GM19351 (cell line): ENCODE measurements around the gene CCT7.
"Not testable (repeated sequence)": the region's sequence is repeated elsewhere in the genome, so short reads cannot be mapped to it uniquely, and the experiment has no call there.

Experiments
- ATAC-seq: cut with Tn5 transposase; IDR thresholded peaks from one replicate; pipeline ENCODE4 v1.9.1; 2021; ENCODE audit warnings: mild to moderate bottlenecking, moderate library complexity; ENCODE audit not compliant: unreplicated experiment

Gene CCT7

DNA sequence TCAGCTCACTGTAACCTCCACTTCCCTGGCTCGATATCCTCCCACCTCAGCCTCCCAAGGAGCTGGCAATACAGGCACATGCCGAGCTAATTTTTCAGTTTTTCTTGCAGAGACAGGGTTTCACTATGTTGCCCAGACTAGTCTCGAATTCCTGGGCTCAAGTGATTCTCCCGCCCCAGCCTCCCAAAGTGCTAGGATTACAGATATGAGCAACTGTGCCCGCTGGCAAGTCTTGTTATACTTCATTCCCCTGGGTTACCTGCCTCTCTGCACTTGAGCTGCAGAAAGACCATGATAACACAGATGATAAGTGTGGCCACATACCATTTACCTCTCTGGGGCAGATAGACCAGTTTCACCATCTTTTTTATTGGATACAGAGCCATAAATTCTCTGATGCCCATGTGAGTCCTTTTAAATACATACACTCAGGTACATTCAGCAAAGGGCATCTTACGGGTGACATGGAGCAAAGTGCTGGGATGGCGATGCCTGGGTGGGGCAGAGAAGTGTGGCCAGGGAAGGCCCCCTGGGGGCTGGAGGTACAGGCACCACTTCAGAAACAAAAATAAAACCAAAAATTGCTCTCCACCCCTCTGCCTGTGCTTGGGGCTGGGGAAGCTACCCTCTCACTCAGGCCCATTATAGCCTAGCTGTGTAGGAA, 20.4 kb downstream of the CCT7 start:
- ATAC-seq = no peak

DNA sequence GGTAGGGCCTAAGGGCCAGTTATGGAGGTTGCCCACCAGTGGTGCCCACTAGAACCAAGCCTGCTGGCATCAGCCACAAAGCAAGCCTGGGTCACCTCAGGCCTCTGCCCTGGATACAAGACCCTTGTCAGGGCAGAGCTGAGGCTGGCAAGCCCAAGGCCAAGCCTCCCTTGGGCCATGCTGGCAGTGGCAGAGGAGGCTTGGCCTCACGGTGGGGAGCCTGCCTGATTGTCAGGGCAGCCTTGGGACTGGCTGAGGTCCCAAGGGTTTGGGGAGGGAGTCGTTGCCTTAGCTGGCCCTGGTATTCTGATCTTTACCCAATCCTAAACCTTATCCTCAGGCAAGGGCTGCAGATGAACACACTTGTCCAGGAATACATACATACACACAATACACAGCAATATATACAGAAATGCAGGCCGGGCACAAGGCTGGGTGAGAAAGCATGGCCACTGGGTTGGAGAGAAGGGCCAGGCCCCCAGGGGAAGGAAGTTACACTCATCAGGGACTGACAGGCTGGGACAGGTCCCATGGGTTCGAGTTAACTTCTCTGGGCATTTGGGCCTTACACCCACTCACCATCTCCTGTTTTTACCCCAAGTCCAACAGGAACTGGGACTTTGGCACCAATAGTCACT, 21.0 kb downstream of the CCT7 start:
- ATAC-seq = no peak

DNA sequence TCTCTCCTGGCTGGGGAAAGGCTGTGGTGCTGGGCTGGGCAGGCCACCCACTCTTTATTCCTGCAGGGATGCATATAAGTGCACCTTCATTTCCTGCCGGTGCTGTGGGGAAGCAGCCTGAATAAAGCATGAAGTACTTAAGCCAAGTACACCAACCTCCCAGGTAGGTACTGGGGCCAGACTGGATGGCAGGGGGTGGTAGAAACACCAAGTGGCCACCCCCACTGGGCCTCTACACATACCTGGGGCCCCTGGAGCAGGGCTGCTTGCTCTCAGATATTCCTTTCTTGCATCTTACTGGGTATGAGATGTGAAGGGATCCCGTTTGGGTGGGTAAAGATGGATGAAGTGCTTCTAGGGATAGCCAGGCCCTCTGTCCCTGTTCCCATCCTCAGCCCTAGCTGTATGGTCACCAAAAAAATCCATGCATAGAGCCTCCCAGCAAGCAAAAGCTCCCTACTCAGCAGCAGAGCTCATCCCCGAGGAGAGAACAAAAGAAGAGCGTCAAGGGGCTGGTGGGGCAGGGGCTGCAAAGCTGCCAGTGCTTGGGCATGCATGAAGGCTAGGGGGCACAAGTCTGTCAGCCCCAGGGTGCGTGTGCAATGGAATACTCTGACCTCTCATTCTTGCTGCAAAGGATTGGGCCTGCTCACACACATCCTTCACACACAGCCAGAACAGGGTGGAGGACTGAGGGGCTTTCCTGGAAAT, 22.0 kb downstream of the CCT7 start:
- ATAC-seq = no peak

DNA sequence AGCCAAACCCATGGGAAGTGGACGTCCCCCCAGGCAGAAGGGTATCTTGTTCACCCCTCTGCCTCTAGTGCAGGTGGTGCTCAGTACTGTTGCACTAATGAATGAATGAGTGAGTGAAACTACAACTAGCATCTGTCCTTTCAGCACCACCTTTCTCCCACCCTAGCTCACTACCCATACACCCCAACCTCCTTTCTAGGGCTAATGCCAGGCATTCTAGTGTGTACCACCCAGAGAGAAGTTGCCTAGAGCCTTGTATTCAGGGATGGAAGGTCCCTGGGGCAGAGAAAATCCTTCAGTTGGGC, 22.5 kb downstream of the CCT7 start:
- ATAC-seq = no peak

DNA sequence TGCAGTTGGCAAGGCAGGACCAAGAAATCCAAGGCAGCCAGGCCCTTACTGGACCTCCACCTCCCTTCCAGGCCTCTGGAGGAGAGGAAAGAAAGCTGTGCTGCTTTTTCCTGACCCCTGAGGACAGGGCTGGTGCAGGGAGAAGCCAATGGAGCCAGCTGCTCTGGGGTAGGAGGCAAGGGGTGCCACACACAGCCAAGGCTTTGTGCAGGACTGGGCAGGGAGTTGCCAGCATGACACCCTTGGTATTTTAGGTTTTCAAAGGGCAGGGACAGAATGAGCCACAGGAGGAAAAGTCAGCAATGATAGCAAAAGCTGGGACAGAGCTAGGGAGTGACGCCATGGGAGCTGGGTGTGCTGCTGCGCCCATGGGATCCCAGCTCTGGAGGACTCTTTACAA, 22.9 kb downstream of the CCT7 start:
- no peak for ATAC-seq

DNA sequence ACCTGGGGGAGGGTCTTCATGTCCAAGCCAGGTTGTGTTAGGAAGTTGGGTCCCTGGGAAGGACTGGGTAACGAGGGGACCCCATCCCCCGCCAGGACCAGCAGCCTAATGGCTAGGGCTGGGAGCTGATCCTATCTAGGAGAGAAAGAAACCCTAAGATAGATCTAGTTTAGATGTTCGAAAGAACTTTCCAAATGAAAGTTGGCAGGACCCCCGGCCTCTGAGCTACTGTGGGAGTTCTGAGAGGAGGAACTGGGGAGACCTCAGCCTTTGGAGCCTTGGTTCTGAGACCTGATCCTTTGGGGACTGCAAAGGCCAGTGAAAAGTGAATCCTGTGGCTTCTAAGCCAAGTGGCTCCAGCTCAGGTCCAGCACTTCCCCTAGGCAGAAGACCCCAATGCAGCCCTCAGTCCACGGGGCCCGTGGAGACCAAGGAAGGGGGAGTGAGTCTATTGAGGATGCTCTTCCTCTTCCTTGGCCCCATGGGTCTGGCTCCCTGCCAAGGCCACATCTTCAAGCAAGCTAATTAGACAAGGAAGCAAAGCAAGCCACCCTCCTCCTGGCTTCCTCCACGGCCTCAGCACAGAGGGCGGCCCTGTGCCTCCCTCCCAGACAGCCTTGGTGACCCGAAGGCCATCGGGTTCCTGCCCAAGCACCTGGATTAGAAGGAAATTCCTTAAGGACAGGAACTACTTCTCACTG, 23.5 kb downstream of the CCT7 start:
- ATAC-seq = no peak

DNA sequence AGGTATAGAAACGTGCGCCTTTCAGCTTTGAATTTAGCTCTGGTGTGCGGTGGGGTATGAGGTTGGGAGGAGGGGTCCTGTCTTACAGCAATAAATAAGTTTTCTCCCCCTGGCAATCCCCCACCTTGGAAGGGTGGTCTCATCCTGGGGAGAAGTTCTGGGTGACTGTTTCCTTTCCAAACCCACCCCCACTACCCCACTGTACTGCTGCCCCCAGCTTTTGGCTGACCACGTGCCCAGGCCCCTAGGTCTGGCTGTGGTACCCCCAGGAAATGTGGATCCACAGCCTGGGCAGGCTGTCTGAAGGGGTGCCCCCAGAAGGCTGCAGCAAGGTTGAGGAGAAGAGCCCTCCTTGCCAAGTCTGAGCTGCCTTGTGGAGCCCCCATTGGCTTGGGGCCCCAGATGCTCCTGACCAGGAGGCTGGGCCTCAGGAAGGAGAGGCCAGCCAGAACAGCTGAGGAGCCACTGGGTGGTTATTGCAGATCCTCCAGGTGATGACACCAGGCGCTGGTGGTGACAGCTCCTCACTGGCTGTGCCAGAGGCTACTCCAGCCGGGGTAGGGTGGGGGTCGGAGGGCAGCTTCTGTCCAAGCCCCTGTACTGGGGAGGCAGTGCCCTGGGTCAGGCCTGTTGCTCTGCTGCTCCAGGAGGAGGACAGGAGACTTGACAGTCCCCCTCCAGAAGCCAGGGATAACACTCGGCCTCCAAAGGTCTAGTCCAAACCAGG, 24.2 kb downstream of the CCT7 start:
- ATAC-seq = no peak

DNA sequence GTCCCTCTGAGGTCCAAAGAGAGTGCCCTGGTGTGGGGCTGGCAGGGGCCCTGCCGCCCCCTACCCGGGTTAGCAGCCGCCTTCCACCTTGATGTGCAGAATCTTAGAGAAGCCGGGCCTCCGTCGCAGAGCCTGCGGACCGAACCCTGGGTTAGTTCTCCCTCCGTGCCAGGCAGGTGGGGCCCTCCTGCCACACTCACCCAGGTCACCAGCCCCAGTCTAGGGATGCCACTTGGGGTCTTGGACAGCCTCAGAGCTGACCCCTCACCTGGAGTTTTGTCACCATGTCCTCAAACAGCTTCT, 24.8 kb downstream of the CCT7 start:
- no peak for ATAC-seq

DNA sequence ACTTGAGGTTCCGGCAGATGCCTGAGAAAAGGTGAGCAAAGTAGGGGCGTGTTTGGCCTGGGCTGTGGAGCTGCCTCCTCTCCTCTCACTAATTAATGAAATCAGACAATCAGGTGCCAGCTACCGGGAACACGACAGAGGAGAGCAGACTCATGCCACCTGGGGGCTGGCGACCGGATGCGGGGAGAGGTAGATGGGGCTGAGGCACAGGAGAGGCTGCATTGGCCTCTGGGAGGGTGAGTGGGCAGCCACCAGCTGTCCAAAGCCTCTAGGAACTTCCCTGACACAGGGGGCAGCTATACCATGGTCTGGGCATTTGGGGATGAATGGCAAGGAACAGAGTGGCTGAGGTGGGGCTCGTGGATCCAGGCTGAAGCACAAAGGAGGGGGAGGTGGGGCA, 25.2 kb downstream of the CCT7 start:
- ATAC-seq = no peak

DNA sequence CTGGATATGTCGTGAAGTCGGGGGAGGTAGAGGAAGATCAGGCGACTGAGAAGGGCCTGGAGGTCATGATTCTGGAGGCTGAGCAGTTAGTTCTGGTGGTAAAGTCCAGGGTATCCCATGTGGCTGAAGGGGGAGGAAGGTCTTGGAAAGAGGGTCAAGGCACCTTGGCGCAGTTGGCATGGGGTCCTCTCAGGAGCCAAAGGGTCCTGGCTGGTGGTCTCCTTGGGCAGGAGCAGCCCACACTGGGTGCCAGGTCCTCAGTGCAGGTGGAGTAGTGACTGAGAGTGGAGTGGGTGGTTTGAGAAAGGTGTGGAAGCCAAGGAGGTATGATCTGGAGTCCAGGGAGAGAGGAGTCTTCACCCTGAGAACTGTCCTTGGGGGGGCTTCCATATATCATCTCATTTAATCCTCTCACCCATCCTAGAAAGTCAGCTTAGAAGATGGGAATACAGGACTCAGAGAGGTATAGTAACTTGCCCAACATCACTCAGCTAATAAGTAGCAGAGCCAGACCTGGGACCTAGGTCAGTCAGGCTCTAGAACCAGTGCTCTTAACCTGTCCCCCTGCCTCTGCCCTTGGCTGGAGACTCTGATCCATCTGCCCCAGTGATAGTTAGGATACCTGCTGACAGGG, 25.7 kb downstream of the CCT7 start:
- ATAC-seq = no peak

DNA sequence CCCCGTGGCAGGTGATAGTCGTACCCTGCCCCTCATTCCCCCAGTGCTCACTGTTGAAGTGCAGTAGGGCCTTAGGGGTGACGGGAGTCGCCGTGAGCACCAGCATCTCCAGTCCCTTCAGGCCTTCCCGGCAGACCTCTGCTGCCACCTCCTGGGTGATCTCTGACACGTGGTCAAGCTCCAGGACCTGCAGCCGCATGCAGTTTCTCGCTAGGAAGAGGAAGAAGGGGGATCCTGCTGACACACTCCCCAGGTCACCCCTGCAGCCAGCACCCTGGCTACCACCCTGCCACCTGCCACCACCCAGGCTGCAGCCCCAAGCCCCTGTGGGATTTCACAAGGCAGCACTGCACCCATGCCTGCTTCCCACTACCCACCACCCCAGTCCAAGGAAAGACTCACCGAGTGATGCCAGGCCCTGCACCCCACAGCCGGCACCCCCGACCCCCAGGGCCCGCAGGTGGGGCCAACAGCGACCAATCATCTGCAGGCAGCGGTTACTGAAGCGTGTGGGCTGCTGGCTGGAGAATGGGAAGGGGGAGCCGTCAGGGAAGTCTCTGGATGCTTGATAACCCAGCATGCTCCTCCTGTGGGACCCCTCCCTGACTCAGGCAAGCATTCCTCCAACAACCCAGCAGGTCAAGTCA, 26.4 kb downstream of the CCT7 start:
- no peak for ATAC-seq

DNA sequence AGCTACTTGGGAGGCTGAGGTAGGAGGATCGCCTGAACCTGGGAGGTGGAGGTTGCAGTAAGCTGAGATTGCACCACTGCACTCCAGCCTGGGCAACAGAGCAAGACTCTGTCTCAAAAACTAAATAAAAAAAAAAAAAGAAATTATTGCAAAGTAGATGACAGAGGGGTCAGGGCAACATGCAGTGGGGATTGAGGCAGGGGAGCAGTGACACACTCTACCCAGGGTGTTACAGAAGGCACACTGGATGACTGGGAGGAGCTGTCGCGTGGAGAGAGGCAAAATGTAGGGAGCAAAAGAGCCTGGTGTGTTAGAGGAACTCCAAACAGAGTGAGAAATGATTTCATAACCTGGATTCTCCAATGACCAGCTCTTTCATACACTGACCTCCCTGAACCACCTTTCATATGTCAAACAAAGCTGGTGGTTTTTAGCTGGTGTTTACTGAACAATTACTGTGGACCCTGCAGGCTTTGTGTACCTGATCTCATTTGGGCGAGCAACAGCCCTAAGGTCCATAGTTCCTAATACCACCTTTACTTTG, 28.1 kb downstream of the CCT7 start:
- no peak for ATAC-seq

DNA sequence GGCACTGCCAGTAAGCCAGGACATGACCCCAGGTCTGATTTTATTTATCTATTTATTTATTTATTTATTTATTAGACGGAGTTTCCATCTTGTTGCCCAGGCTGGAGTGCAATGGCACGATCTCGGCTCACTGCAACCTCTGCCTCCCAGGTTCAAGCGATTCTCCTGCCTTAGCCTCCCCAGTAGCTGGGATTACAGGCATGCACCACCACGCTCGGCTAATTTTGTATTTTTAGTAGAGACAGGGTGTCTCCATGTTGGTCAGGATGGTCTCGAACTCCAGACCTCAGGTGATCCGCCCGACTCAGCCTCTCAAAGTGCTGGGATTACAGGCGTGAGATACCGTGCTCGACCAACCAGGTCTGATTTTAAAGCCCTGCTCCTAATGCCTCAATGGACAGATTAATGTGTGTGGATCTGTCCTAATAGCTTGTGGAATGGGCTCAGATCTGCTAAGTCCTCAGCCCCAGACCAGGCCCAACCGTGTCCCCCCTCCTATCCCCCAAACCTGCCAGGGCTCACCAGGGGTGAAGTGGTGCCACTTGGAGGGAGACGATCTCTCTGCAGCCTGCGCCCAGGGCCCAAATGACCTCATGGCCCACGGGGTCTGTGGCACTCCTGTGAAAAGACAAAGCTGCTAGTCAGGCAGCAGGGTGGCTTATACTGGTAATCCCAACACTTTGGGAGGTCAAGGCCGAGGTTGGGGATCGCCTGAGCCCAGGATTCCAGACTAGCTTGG, 28.8 kb downstream of the CCT7 start:
- not testable (repeated sequence) for ATAC-seq

DNA sequence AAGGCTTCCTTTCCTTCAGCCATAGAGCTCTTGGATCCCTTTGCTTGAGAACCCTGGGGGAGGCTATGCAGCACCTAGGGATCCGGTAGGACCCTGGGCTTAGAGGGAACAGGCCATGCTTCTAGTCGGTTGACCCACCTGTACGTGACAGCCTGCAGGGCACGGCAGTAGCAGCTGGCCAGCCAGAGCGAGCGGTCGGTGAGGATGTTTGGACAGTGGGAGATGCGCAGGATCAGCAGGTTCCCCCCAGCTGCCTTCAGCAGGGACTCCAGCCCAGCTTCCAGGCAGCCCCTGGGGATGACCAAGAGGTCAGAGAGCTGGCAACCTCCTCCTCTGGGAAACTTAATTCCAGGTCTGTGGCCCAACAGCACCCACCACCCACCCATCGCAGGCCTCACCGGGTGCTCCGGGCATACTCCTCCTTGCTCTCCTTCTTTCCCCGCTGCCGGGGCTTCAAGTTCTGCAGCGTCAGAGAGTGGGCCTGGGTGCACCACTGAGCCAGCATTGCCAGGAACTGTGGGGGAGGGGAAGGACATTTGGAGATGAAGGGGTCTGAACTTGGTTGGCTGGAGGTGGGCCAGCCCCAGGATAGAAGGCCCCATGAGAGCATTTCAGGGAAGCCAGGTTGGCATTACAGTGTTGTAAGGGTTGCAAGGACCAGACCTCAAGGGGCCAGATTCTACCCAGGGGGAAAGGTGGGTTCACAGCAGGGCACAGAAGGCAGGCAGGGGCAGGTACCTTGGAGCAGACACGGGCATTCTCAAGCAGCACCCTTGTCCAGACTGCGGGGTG, 29.6 kb downstream of the CCT7 start:
- no peak for ATAC-seq

DNA sequence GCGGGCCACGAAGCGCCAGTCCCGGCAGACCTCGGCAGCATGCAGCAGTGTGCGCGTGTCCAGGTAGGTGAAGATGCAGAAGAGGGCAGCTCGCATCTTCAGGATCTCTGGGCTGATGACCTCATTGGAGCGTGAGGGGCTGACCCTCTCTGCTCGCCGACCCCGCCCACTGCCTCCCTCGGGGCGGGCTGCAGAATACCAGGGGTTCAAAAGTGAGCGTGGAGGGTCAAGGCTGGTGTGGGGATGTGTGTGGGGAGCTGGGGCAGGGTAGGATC, 30.2 kb downstream of the CCT7 start:
- ATAC-seq = no peak

DNA sequence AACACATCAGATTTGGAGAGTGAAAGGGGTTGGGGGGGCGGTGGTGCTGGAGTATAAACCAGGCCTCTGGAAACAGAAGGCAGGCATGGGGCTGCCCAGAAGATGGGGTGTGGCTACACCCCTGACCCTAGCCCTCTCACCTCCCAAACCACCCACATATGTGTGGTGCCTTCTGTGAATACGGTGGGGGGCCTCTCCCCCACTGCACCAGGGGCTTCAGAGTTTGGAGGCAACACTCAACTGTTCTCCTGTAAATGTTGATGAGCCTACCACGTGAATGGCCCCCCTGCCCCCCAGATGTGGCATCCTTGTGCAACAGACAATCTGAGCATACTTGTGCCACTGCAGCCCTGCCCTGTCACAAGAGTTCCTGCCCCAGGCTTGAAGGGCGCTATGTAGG, 30.7 kb downstream of the CCT7 start:
- no peak for ATAC-seq

DNA sequence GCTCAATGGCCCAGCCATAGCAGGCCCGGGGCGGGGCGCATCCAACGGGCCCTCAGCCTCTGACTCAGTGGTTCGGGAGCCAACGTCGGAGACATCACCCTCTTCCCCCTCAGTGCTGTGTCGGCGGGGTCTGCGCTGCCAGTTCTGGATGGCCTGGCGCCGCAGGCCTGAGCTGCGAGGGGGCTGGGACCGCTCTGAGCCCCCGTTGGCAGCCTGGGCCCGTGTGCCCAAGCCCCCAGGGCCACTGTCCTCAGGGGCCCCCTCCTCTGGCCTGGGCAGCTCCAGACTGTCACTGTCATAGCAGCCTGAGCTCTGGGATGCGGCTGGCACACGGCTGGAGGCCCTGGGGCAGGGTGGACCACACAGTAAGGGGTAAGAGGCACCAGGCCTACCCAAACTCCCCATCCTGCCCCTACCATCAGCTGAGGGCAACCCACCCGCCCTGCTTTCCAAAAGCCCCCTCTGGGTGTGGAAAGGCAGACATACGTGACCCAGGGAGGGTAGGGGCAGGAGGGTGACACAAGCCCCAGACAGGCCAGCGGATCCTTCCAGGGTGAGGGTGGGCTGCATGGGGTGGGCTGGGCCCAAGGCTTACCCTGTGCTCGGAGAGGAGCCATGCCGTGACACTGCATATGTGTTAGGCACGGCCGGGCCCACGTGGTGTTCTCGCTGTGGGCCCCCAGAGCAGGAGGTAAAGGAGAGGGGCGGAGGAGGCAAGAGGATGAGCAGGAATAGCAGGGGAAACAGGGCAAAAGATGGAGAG, 31.4 kb downstream of the CCT7 start:
- no peak for ATAC-seq
